HG02763 (cell line): ENCODE data around the gene ALOXE3.

ENCODE experiments used
- ATAC-seq: cut with Tn5 transposase; IDR thresholded peaks from one replicate; pipeline ENCODE4 v1.9.1; 2021; ENCODE audit warnings: mild to moderate bottlenecking, moderate library complexity; ENCODE audit not compliant: unreplicated experiment

Gene ALOXE3

DNA sequence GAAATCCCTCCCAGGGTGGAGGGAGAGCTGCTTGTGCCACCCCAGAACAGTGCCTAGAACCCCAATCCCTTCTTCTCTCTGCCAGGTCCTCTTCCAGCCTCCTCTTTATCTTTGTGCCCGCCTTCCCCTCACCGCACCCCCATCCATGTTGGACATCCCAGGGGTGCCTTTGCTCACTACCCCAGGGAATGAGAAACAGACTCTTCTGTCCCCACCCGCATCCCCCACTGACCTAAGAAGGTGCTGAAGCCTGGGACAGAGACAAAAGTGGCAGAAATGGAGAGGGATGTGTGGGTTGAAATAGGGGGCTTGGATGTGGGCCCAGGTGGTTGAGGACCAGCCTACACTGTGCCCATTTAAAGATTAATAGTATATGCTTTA is 62.5 kb downstream of the ALOXE3 start:
- no peak for ATAC-seq

GRCh38 chr17:8053600-8053999 is 64.7 kb downstream of the ALOXE3 start:
- ATAC-seq, result no peak

DNA sequence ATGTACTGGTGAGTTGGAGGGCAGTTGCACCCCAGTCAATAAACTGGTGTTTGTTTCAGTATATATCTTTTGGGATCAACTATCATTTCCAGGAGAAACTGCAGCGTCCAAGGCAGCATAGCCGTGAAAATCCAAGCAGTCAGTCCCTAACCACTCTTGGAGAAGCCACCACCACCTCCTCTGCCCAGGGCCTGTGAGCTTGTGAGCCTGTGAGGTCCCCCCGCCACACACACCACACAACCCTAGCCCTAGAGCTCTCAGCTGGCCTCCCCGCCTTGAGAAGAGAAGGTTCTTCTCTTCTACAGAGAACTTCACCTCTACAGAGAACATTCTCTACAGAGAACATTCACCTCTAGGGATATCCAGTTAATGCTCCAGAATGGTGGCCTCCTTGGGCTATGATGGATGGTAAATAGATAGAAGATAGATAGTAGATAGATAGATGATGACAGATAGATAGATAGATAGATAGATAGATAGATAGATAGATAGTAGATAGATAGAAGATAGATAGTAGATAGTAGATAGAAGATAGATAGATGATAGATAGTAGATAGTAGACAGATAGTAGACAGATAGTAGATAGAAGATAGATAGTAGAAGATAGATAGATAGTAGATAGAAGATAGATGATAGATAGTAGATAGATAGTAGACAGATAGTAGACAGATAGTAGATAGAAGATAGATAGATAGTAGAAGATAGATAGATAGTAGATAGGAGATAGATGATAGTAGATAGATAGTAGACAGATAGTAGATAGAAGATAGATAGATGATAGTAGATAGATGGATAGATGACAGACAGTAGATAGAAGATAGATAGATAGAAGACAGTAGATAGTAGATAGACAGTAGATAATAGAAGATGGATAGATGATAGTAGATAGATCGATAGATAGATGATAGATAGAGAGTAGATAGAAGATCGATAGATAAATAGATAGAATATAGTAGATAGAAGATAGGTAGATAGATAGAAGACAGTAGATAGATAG is 65.8 kb downstream of the ALOXE3 start:
- no peak for ATAC-seq

DNA sequence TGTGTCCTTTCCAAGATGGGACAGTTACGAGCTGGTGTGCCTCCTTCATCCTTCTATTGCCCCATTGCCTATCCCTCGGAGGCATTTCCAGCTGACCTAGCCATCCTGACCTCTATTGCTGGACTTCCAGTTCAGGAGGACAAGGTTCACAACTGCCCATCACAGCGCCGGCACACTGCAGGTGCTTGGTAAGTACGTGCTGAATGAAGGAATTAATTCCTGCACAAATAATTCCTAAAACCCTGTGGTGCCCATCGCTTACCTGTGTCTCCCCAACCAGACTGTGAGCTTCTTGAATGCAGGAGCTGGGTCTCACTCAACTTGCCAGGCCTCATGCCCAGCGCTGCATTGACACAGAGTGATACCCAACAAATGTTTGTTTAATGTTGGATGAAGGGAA is 66.5 kb downstream of the ALOXE3 start:
- no peak for ATAC-seq

- no peak for ATAC-seq
These were observed 69.6 kb downstream of the ALOXE3 start for GRCh38 chr17:8048736-8049135.

- ATAC-seq, result no peak
These were observed 70.1 kb downstream of the ALOXE3 start for GRCh38 chr17:8048236-8048635.

GRCh38 chr17:8047769-8048110 is 70.6 kb downstream of the ALOXE3 start:
- ATAC-seq, result no peak

DNA sequence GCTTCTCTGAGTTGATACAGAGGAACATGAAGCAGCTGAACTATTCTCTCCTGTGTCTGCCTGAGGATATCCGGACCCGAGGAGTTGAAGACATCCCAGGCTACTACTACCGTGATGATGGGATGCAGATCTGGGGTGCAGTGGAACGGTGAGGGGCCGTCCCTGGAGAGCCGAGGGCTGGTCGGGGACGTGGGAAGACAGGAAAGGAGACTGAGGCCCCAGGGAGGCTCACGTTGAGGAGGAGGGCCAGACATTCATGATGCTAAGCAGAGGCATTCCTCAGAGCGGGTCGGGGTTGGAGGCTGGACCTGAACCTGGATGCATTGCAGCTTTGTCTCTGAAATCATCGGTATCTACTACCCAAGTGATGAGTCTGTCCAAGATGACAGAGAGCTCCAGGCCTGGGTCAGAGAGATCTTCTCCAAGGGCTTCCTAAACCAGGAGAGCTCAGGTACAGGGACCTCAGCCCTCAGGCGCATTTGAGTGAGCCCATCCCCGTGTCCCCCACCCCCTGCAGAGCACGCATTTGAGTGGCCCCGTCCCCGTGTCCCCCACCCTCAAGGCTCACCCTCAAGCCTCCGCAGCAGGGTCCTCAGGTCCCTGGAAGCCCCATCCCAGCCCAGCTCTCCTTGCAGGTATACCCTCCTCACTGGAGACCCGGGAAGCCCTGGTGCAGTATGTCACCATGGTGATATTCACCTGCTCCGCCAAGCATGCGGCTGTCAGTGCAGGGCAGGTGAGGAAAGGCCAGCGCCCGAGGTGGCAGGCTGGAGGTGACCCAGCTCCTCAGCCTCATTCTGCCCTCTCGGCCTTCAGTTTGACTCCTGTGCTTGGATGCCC is 71.2 kb downstream of the ALOXE3 start:
- no peak for ATAC-seq

GRCh38 chr17:8046306-8046928 is 71.9 kb downstream of the ALOXE3 start:
- no peak for ATAC-seq
